HG02938 (cell line): ENCODE results near the gene CIROP.

ENCODE experiments used
- ATAC-seq: cut with Tn5 transposase; IDR thresholded peaks from one replicate; pipeline ENCODE4 v1.9.1; 2021; ENCODE audit warnings: mild to moderate bottlenecking, moderate library complexity; ENCODE audit not compliant: unreplicated experiment

Gene CIROP

GRCh38 chr14:23132970-23133369, 28.2 kb upstream of the CIROP start:
- ATAC-seq = no peak

GRCh38 chr14:23131482-23131881, 26.7 kb upstream of the CIROP start:
- no peak for ATAC-seq

GRCh38 chr14:23130871-23131270, 26.1 kb upstream of the CIROP start:
- ATAC-seq = no peak

- ATAC-seq = no peak
Measured at GRCh38 chr14:23129759-23130316, 25.0 kb upstream of the CIROP start.

DNA sequence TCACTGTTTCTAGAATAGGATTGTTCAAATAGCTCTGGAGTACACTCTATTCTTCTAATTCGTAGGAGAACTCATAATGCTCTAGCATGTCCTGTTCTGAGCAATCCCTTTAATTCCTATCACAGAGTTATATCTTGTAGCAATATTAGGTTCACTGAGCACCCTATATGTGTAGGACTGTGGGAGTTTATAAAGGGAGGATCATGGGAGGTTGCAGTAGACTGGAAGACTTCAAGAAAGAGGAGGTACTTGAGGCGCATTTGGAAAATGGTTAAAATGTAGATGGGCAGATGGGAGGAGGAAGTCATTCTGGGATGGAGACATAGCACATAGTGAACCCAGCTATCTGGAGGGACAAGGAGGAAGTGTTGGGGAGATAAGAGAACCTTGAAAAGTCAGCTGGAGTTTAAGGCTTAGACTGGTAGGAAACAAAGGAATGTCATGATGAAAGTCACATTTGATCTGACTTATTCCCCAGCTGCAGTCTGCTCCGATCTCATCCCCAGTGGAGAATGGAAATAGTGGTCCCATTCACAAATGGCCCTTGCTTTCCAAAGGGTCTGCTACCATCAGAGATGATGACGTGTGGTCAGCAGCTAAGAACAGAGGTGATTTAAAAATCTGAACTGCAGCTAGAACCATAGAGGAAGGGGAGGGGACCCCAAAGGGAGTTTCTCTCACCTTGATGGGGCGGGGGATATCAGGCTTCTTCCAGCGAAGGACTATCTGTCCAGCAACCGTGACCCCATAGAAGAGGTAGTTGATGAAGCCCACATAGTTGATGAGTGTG, 24.4 kb upstream of the CIROP start:
- ATAC-seq = no peak

DNA sequence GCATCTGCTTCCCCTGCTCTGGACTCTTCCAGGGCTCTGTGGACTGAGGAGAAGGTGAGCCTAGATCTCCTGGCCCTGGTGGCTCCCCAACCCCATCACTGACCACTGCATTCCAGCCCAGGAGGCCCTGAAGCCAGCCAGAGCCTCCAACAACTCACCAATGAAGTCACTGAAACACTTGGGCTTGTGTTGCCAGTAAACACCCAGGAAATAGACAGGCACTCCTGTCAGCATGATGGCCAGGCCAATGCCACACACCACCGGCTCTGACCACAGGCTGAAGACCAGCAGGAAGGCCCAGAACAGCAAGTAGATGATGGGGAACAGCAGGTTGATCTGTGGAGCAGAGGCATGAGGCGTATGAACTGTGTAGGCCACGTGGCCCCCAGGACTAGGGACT, 23.1 kb upstream of the CIROP start:
- no peak for ATAC-seq

- ATAC-seq = no peak
Measured at GRCh38 chr14:23126548-23127278, 21.9 kb upstream of the CIROP start.

GRCh38 chr14:23125933-23126524, 21.2 kb upstream of the CIROP start:
- ATAC-seq = no peak

DNA sequence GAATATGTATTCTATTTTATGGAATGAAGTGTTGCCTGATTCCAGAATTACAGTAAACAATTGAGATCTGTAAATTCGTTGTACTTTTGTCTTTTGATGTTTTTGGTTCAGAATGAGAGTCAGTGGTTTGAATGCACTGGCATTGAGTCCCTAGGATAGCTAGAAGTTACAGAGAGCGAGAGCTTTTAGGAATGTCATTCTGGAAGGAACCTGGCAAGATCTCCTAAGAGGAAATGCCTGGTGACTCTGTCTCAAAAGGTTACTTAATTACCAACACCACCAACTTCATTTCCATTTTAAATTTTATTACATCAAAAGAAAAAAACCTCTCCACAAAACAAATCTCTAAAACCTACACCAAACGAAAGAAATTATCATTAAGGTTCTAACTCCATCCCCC, 20.2 kb upstream of the CIROP start:
- no peak for ATAC-seq

DNA sequence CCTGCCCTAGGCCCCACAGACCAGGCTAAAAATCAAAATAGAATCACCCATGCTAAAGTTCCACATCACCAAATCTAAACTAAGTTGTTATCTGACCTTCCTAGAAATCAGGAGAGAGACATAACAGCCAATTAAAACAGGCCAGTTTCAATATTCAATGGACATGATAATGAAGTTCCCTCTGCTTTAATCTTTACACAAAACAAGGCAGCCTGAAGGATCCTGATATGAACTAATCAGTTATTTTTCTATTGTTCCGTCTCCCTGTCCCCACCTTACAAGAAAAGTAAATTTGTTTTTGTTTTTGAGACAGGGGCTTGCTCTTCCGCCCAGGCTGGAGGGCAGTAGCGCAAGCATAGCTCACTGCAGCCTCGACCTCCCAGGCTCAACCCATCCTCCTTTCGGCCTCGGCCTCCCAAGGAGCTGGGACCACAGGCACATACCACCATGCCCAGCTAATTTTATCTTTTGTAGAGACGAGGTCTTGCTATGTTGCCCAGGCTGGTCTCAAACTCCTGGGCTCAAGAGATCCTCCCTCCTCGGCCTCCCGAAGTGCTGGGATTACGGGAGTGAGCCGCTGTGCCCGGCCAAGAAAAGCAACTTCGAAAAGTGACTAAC, 19.7 kb upstream of the CIROP start:
- no peak for ATAC-seq

DNA sequence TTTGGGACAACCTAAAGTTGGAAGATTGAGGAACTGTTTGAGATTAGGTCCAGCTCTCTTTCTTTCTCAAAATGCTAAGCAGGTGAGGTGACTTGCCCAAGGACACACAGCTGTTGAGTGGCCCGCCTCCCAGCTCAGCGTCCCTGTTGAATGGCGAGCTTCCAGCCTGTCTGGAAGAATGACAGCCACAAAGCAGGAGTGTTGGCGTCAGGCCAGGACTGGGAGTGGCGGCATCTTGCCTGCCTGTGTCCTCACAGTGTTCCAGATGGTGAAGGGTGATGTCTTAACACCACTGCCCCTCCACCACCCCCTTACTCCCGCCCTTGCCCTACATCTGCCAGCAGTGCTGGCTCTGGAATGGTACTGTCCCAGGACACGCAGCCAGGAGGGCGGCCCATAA, 18.6 kb upstream of the CIROP start:
- no peak for ATAC-seq

- no peak for ATAC-seq
Measured at GRCh38 chr14:23122086-23122485, 17.3 kb upstream of the CIROP start.

GRCh38 chr14:23121361-23121771, 16.6 kb upstream of the CIROP start:
- no peak for ATAC-seq

GRCh38 chr14:23120541-23121251, 15.9 kb upstream of the CIROP start:
- peak; percentile 65 for ATAC-seq

- no peak for ATAC-seq
Measured at GRCh38 chr14:23119363-23120327, 14.9 kb upstream of the CIROP start.

DNA sequence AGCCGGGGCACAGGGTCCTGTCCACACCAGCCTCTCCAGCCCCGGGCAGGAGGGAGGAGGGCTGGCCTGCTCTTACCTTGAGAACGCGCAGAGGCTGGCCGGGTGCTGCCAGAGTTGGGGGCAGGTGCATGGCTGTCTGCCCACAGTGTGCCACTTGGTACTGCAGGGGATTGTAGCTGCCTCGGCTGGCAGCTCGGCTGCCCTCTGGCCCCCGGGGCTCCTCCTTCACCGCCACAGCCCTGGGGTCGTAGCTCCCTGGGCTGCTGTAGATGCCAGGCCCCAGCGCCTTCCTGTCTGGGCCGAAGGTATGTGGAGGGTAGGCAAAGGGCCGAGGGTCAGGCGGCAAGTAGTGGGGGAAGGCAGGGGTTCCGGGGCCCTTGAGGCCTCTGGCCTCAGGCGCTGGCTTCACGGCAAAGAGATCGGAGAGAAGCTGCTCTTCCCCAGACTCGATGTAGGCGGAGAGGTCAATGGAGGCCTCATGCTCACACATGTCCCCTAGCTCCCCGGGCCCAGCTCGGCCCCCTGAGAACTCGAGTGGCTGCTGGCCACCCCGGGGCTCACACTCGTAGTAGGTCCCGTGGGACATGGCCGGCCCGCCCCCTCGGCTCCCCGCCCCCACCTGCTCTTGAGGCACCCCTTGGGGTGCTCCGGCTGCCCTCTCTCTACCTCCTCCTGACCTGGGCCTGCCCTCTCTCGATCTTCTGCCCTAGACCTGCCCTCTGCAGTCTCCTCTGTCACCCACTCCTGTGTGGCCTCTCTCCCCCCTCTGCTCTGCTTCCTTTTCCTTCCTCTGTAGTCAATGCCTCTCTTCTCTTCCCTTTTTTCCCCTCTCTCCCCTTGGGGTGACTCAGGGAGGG, 13.9 kb upstream of the CIROP start, which contains the start of gene CEBPE:
TSS of gene CEBPE (minus strand) at position 750 of the 857 bp plus-strand sequence. CDS start at position 586, 164 bp downstream.
- ATAC-seq = no peak

DNA sequence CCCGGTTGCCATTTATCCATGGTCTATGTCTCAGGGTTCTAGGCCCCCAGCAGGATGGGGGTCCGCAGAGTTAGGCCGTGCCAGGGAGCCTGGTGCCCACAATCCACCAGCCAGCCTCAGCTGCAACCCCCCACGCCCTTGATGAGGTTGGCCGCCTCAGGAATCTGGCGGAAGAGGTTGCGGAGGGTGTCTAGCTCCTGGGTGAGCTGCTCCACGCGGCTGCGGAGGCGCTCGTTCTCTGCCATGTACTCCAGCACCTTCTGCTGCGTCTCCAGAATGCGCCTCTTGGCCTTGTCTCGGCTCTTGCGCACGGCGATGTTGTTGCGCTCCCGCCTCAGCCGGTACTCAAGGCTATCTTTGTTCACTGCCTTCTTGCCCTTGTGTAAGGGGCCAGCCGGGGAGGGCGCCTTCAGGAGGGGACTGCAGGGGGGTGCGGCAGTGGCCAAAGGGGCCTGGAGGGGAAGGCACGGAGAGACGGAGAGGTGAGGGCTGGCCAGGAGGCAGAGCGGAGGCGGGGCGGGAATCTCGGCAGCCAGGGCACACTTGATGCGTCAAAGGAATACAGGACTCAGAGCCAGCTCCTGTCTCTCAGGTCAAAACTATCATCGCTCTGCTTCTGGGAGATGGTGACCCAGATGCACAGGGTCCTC, 12.7 kb upstream of the CIROP start:
- no peak for ATAC-seq

DNA sequence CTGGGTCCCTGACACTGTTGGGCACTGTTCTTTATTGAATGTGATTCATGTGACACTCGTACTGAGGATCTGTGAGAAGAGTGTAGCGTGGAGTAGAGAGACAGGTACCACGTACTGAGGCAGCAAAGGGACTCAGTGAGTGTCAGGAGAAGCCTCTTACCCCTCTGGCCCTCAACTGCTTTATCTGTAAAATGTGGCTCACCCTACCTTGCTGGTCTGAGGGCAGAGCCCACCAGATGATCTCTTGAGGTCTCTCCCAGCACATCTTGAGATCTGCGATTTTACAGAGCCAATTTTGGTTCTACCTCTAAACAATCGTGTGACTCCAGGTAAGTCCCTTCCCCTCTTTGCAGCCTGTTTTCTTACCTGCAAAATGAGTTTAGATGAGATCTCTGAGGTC, 11.1 kb upstream of the CIROP start:
- ATAC-seq = no peak
